Type B pancreatic cell (in vitro differentiated cells): Measurements from ENCODE around the gene SLC8A1. TPM values are rescaled to one million over a fixed set of nuclear protein-coding genes. Genes with fewer than 3 reads are reported as not detected.

Source experiments
- DNase-seq: peaks from one replicate; pipeline ENCODE4 v3.0.0; 2021; ENCODE audit warnings: mixed read lengths; ENCODE audit not compliant: unreplicated experiment; ENCODE audit errors: extremely low spot score
- H3K27ac Mint-ChIP-seq: 2 replicates; pipeline ENCODE4 v1.8.0; 2021; ENCODE audit warnings: mild to moderate bottlenecking, mixed read lengths
- H3K27me3 Mint-ChIP-seq: 2 replicates; pipeline ENCODE4 v1.8.0; 2021; ENCODE audit warnings: mixed read lengths
- H3K36me3 Mint-ChIP-seq: 2 replicates; pipeline ENCODE4 v1.8.0; 2021; ENCODE audit warnings: mixed read lengths
- H3K4me1 Mint-ChIP-seq: one replicate; pipeline ENCODE4 v1.8.0; 2021; ENCODE audit warnings: mixed read lengths; ENCODE audit not compliant: unreplicated experiment
- H3K4me3 Mint-ChIP-seq: 2 replicates; pipeline ENCODE4 v1.8.0; 2021; ENCODE audit warnings: mild to moderate bottlenecking, mixed read lengths
- H3K9me3 Mint-ChIP-seq: 2 replicates; pipeline ENCODE4 v1.8.0; 2021; ENCODE audit warnings: mixed read lengths
- CTCF ChIP-seq: fragments of 200-600 bp; sonication (generic); conservative IDR thresholded peaks from 2 replicates; pipeline ENCODE4 v1.5.0; 2021; ENCODE audit warnings: antibody characterized with exemption, mild to moderate bottlenecking
- total RNA-seq: library from RNA; stranded (reverse); gene quantifications from 2 replicates; pipeline ENCODE4 v1.2.1, GENCODE V29; 2021; ENCODE audit warnings: low replicate concordance

The SLC8A1 gene
- total RNA-seq, 1 donor from 2014 or later, result 42.1 TPM

GRCh38 chr2:40120957-40121356, 330.9 kb downstream of the SLC8A1 start:
- no peak for TF ChIP-seq CTCF
- Mint-ChIP-seq H3K9me3 (no peaks in the 10 kb centered on the region), H3K27me3 (no peaks in the 10 kb centered on the region), H3K4me3 (no peak overlapping the region), H3K36me3 (no peaks in the 10 kb centered on the region), H3K4me1 (peaks cover 9% of the 10 kb centered on the region), H3K27ac (no peak overlapping the region)
- no peak for DNase-seq

GRCh38 chr2:40120026-40120425, 331.9 kb downstream of the SLC8A1 start:
- no peak for TF ChIP-seq CTCF

GRCh38 chr2:40118622-40119021, 333.3 kb downstream of the SLC8A1 start:
- DNase-seq, result no peak
- Mint-ChIP-seq H3K36me3 (peaks cover 4% of the 10 kb centered on the region), H3K27me3 (no peaks in the 10 kb centered on the region), H3K27ac (no peak overlapping the region), H3K4me3 (no peak overlapping the region), H3K9me3 (no peaks in the 10 kb centered on the region), H3K4me1 (peaks cover 20% of the 10 kb centered on the region)
- no peak for TF ChIP-seq CTCF

More at GRCh38 chr2:40120026-40120425, 331.9 kb downstream of the SLC8A1 start:
- H3K27me3 Mint-ChIP-seq, result no peaks in the 10 kb centered on the region
- no peak for DNase-seq
- H3K9me3 Mint-ChIP-seq, result no peaks in the 10 kb centered on the region
- no peak overlapping the region for H3K27ac Mint-ChIP-seq
- peaks cover 9% of the 10 kb centered on the region for H3K4me1 Mint-ChIP-seq
- H3K4me3 Mint-ChIP-seq, result no peak overlapping the region
- peaks cover 3% of the 10 kb centered on the region for H3K36me3 Mint-ChIP-seq

GRCh38 chr2:40115894-40116293, 336.0 kb downstream of the SLC8A1 start:
- Mint-ChIP-seq H3K27me3 (no peaks in the 10 kb centered on the region), H3K4me3 (no peak overlapping the region), H3K9me3 (no peaks in the 10 kb centered on the region), H3K36me3 (peaks cover 4% of the 10 kb centered on the region), H3K27ac (no peak overlapping the region), H3K4me1 (peaks cover 14% of the 10 kb centered on the region)
- TF ChIP-seq CTCF, result no peak
- no peak for DNase-seq

- Mint-ChIP-seq H3K4me3 (no peak overlapping the region), H3K27me3 (no peaks in the 10 kb centered on the region), H3K36me3 (peaks cover 4% of the 10 kb centered on the region), H3K4me1 (peaks cover 14% of the 10 kb centered on the region), H3K27ac (no peak overlapping the region), H3K9me3 (no peaks in the 10 kb centered on the region)
- no peak for DNase-seq
- TF ChIP-seq CTCF, result no peak
Measured at GRCh38 chr2:40115348-40115747, 336.5 kb downstream of the SLC8A1 start.

- peaks cover 20% of the 10 kb centered on the region for H3K4me1 Mint-ChIP-seq
- H3K27me3 Mint-ChIP-seq, result no peaks in the 10 kb centered on the region
- H3K27ac Mint-ChIP-seq, result no peak overlapping the region
- no peak for DNase-seq
- no peaks in the 10 kb centered on the region for H3K9me3 Mint-ChIP-seq
- no peak overlapping the region for H3K4me3 Mint-ChIP-seq
- no peak for TF ChIP-seq CTCF
- peaks cover 4% of the 10 kb centered on the region for H3K36me3 Mint-ChIP-seq
Measured at GRCh38 chr2:40113997-40114396, 337.9 kb downstream of the SLC8A1 start.
